PFSK-1 (cell line): ENCODE results near the gene RPP30.

Source experiments
- FOXP2 ChIP-seq: optimal IDR thresholded peaks from 2 replicates; pipeline ENCODE3; 2011; ENCODE audit warnings: borderline replicate concordance, control low read depth, inconsistent platforms; ENCODE audit not compliant: insufficient read depth; ENCODE audit errors: extremely low read length, extremely low read depth
- POLR2AphosphoS5 ChIP-seq: IDR thresholded peaks from 2 replicates; pipeline ENCODE4 v1.6.1; 2012; ENCODE audit warnings: low read depth, mild to moderate bottlenecking, control low read depth, low read length, moderate library complexity
- SIN3A ChIP-seq: IDR thresholded peaks from 2 replicates; pipeline ENCODE4 v1.6.1; 2012; ENCODE audit warnings: mild to moderate bottlenecking, low read length, moderate library complexity, borderline replicate concordance; ENCODE audit not compliant: insufficient read depth
- TAF1 ChIP-seq: IDR thresholded peaks from 2 replicates; pipeline ENCODE4 v1.6.1; 2012; ENCODE audit warnings: low read length, control low read depth, borderline replicate concordance; ENCODE audit not compliant: insufficient read depth
- TF ChIP-seq, protein P1 (sequence below), 2 experiments: IDR thresholded peaks; 2 replicates each; pipeline versions ENCODE4 v1.6.1 to v1.8.0; 2011 to 2012; ENCODE audit warnings: low read depth in 2 of 2, low read length in 2 of 2, control low read depth in 1 of 2, inconsistent platforms in 1 of 2, mild to moderate bottlenecking in 1 of 2, moderate library complexity in 1 of 2; ENCODE audit not compliant: insufficient read depth in 1 of 2

RPP30 gene

DNA sequence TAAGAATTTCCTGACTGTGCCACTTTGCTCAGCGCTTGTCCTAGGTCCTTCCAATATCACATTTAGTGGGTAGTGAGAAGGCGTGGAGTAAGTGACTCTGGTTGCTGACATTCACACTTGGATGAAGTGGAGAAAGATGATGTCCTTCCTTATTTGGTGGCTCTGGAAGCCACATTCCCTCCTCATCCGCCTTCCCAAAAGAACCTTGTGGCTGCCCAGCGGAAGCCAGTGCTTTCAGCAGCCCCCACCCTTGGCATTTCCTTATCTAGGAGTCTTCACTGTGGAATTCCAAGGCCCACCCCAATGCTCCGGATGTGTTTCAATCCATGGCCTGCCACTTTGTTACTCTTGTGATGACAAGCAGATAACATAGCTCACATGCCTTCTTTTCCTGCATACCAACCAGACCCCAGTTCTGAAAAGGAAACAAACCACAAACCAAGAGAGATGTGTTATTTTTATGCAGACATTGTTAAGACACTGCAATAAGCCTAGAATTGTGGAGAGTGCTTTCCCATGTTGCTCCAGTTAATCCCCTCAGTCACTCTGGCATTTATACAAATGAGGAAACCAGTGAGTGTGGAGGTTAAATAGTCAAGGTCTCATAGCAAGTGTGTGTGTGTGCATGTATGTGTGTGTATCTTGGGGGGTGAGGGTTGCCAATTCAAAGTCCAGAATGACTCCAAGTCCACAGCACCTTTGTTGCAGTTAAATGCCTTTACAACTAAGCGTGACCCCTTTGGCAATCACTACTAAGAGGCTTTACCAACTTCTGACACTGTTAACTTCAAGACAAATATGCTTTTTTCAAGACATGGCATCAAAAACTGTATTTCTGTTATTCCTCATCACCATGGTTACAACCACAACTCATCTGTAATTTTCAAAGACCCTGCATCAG is 59.4 kb downstream of the RPP30 start:
- TF ChIP-seq POLR2AphosphoS5 = no peak
- TF ChIP-seq TAF1 = no peak

DNA sequence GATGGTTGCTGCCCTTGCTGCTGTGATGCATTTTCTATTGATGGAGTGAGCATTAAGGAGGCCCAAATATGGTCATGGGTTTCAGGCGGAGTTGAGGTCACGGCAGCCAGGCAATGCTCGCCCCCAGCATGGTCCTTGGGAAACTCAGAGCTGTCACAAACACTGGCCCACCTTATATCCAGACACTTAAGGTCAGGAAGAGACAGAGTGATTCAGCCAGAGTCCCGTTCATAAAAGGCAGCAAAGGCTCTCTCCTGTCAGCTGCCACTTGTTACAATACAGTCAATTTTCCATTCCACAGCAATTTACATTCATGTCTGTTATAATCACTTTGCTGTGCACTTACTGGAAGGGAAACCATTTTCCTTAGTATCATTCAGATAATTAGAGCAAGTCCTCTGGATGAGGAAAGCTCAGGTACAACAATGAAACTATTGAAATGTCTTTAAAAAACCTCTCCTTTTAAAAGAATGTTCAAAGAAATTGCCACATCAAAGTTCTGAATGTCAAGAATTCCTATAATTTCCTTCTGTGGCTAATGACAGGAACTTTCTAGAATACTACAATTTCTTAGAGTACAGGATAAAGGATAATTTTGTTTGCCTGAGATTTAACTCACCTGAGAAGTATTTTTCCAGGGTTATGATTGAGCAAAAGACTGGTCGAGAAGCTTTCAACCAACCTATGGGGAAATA is 64.0 kb downstream of the RPP30 start:
- TF ChIP-seq TAF1 = no peak
- TF ChIP-seq FOXP2 = no peak
- TF ChIP-seq, protein P1, sequence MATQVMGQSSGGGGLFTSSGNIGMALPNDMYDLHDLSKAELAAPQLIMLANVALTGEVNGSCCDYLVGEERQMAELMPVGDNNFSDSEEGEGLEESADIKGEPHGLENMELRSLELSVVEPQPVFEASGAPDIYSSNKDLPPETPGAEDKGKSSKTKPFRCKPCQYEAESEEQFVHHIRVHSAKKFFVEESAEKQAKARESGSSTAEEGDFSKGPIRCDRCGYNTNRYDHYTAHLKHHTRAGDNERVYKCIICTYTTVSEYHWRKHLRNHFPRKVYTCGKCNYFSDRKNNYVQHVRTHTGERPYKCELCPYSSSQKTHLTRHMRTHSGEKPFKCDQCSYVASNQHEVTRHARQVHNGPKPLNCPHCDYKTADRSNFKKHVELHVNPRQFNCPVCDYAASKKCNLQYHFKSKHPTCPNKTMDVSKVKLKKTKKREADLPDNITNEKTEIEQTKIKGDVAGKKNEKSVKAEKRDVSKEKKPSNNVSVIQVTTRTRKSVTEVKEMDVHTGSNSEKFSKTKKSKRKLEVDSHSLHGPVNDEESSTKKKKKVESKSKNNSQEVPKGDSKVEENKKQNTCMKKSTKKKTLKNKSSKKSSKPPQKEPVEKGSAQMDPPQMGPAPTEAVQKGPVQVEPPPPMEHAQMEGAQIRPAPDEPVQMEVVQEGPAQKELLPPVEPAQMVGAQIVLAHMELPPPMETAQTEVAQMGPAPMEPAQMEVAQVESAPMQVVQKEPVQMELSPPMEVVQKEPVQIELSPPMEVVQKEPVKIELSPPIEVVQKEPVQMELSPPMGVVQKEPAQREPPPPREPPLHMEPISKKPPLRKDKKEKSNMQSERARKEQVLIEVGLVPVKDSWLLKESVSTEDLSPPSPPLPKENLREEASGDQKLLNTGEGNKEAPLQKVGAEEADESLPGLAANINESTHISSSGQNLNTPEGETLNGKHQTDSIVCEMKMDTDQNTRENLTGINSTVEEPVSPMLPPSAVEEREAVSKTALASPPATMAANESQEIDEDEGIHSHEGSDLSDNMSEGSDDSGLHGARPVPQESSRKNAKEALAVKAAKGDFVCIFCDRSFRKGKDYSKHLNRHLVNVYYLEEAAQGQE (IDR thresholded peaks at IDR 0.05; ENCODE audit: insufficient read depth in 1 of 2, low read depth in 2 of 2, low read length in 2 of 2) = no peak
- no peak for TF ChIP-seq POLR2AphosphoS5
- TF ChIP-seq SIN3A = no peak

DNA sequence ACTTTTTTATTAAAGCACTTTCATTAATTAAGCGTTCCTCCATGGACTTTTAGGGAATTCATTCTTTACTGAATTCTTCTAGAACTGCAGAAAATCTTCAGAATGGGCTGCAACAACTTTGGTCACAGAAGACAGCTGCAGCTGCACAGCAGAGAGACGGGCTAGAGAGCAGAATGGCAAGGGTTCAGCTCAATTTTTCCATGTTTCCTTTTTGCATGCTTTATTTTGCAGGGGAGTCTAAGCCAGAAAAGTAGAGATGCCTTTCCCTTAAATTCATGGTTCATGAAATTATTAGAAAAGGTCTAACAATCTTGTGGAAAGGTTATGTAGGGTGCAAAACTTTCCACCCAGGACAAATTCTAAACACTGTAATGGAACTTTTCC is 64.5 kb downstream of the RPP30 start:
- TF ChIP-seq FOXP2 (no peak), TAF1 (no peak), POLR2AphosphoS5 (no peak), SIN3A (no peak)
- TF ChIP-seq, protein P1 (IDR thresholded peaks at IDR 0.05; ENCODE audit: insufficient read depth in 1 of 2, low read depth in 2 of 2, low read length in 2 of 2) = no peak

DNA sequence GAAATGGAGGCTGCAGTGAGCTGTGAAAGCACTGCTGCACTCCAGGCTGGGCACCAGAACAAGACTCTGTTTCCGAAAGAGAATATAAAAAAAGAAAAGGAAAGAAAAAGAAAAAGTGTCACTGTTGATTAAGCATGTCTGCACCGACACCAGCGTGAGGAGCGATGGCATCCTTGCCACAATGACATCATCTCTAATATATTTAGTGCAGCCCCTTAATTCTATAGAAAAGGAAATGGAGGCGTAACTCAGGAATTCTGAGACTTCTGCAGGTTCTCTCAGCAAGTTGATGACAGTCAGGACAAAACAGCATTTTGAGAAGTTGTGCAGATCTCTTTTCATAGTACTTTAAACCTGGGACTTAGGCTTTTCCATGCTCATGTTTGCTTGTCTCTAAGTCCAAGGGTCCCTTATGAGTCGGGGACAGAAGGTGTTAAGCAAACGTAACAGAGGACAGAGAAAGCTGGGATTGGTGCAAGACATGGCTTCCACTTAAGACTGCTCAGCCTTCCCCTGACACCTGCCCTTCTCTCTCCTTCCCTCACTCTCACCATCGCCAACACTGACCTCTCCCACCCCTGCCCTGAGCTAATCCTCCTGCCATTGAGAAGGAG is 66.0 kb downstream of the RPP30 start:
- no peak for TF ChIP-seq FOXP2
- no peak for TF ChIP-seq TAF1

DNA sequence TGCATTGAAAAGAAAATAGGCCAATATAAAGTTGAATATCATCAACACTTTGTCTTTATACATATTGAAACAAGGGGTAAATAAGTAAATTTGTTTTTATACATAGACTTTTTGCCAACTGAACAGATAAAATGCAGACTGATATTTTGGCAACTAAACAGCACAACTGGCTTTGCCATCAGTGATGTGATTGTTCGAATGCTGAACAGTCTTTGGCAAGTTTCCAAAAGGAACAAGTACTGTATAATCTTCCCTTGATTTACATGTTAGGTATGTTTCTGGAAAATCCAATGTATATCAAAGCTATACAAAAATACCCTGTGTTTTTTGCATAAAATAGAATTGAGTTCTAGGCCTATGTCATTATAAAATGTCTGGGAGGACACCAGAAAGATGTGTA is 67.3 kb downstream of the RPP30 start:
- TF ChIP-seq SIN3A = no peak
- TF ChIP-seq, protein P1 (IDR thresholded peaks at IDR 0.05; ENCODE audit: insufficient read depth in 1 of 2, low read depth in 2 of 2, low read length in 2 of 2) = no peak
- TF ChIP-seq POLR2AphosphoS5 = no peak
- TF ChIP-seq FOXP2 = no peak
- no peak for TF ChIP-seq TAF1
